Hepatocyte (in vitro differentiated cells): ENCODE data around the gene ARSK. TPM values are rescaled to one million over a fixed set of nuclear protein-coding genes. Genes with fewer than 3 reads are reported as not detected.

Experiments used
- DNase-seq: peaks from one replicate; pipeline ENCODE4 v3.0.0-alpha.2; 2016; ENCODE audit warnings: low spot score
- H2AFZ ChIP-seq: fragments of 200-600 bp; sonication (generic); 2 replicates; pipeline ENCODE4 v1.6.0; 2016; ENCODE audit warnings: antibody characterized with exemption, mild to moderate bottlenecking
- H3K27ac ChIP-seq: fragments of 200-600 bp; sonication (generic); 2 replicates; pipeline ENCODE4 v1.5.1; 2016; ENCODE audit warnings: mild to moderate bottlenecking
- H3K27me3 ChIP-seq: fragments of 200-600 bp; sonication (generic); 2 replicates; pipeline ENCODE4 v1.6.1; 2016
- H3K36me3 ChIP-seq: fragments of 200-600 bp; sonication (generic); replicated peaks from 2 replicates; pipeline ENCODE4 v1.5.1; 2016; ENCODE audit warnings: low read depth; ENCODE audit not compliant: insufficient read depth
- H3K4me1 ChIP-seq: fragments of 200-600 bp; sonication (generic); 2 replicates; pipeline ENCODE4 v1.5.1; 2016; ENCODE audit warnings: mild to moderate bottlenecking, moderate library complexity; ENCODE audit not compliant: insufficient read depth
- H3K4me2 ChIP-seq: fragments of 200-600 bp; sonication (generic); 2 replicates; pipeline ENCODE4 v1.6.0; 2016
- H3K4me3 ChIP-seq: fragments of 200-600 bp; sonication (generic); 2 replicates; pipeline ENCODE4 v1.5.1; 2016; ENCODE audit warnings: mild to moderate bottlenecking
- H3K79me2 ChIP-seq: fragments of 200-600 bp; sonication (generic); 2 replicates; pipeline ENCODE4 v1.6.0; 2017; ENCODE audit warnings: mild to moderate bottlenecking
- H3K9me2 ChIP-seq: fragments of 200-600 bp; sonication (generic); replicated peaks from 2 replicates; pipeline ENCODE4 v1.6.0; 2017; ENCODE audit warnings: mild to moderate bottlenecking; ENCODE audit not compliant: insufficient read depth
- H3K9me3 ChIP-seq: fragments of 200-600 bp; sonication (generic); 2 replicates; pipeline ENCODE4 v1.5.1; 2016; ENCODE audit warnings: low read depth, mild to moderate bottlenecking
- H4K20me1 ChIP-seq: fragments of 200-600 bp; sonication (generic); 2 replicates; pipeline ENCODE4 v1.6.0; 2016; ENCODE audit warnings: mild to moderate bottlenecking; ENCODE audit not compliant: insufficient read depth, poor library complexity, severe bottlenecking
- EZH2 ChIP-seq: fragments of 200-600 bp; sonication (generic); IDR thresholded peaks from 2 replicates; pipeline ENCODE4 v1.6.1; 2016; ENCODE audit warnings: antibody characterized with exemption, mild to moderate bottlenecking, borderline replicate concordance
- EZH2phosphoT487 ChIP-seq: fragments of 200-600 bp; sonication (generic); IDR thresholded peaks from one replicate; pipeline ENCODE4 v1.6.1; 2018; ENCODE audit warnings: antibody characterized with exemption, mild to moderate bottlenecking, low read depth, moderate library complexity; ENCODE audit not compliant: unreplicated experiment, severe bottlenecking
- WGBS: methylation state at CpG from one replicate; pipeline ENCODE4 v1.1.6; 2016; ENCODE audit warnings: low lambda C conversion rate; ENCODE audit errors: missing lambda C conversion rate; 5-methylcytosine and 5-hydroxymethylcytosine counted together
- polyA plus RNA-seq: library from polyadenylated mRNA; unstranded; fragments of >200 nt; fragmentation: Nextera tagmentation; extraction: Ambion mirVana; gene quantifications from 2 replicates; pipeline ENCODE4 v1.2.1, GENCODE V29; 2016
- total RNA-seq: library from RNA; depleted of rRNA; stranded (reverse); fragments of >200 nt; gene quantifications from 2 replicates; pipeline ENCODE4 v1.2.3, GENCODE V29; 2014
- TF ChIP-seq, protein P1 (sequence below): fragments of 200-600 bp; sonication (generic); IDR thresholded peaks from 2 replicates; pipeline ENCODE4 v1.5.1; 2016; ENCODE audit warnings: antibody characterized with exemption, mild to moderate bottlenecking; ENCODE audit not compliant: poor library complexity

The ARSK gene
- total and polyA plus RNA-seq, 2 experiments from 2014 or later = 12.8 to 15.1 TPM

DNA sequence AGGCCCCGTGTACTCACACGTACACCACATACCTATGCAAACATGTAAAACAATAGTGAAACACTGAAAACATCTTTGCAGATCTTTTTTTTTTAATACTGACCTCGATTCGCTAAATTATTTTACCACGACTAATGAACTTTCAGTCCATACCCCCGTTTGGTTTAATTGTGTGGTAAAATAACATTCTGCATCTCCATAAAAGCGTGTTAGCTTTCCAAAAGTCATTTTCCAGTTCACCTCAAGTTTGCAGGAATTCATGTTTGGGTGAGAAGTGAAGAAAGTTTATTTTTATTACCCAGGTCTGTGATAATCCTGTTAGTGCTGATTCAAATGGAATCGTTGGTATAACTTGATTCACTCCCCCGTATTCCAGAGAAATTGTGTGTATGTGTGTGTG lies 652 bp downstream of the ARSK start:
- peak overlapping the region; percentile 86 for H2AFZ ChIP-seq
- peak overlapping the region; percentile 89 for H3K4me2 ChIP-seq
- TF ChIP-seq EZH2 (no peak), EZH2phosphoT487 (no peak)
- TF ChIP-seq, protein P1, sequence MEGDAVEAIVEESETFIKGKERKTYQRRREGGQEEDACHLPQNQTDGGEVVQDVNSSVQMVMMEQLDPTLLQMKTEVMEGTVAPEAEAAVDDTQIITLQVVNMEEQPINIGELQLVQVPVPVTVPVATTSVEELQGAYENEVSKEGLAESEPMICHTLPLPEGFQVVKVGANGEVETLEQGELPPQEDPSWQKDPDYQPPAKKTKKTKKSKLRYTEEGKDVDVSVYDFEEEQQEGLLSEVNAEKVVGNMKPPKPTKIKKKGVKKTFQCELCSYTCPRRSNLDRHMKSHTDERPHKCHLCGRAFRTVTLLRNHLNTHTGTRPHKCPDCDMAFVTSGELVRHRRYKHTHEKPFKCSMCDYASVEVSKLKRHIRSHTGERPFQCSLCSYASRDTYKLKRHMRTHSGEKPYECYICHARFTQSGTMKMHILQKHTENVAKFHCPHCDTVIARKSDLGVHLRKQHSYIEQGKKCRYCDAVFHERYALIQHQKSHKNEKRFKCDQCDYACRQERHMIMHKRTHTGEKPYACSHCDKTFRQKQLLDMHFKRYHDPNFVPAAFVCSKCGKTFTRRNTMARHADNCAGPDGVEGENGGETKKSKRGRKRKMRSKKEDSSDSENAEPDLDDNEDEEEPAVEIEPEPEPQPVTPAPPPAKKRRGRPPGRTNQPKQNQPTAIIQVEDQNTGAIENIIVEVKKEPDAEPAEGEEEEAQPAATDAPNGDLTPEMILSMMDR = no peak
- DNase-seq = no peak
- H3K36me3 ChIP-seq = no peaks in the 10 kb centered on the region
- H3K27me3 ChIP-seq = no peaks in the 10 kb centered on the region
- H3K9me2 ChIP-seq = no peaks in the 10 kb centered on the region
- H3K79me2 ChIP-seq = peaks cover 70% of the 10 kb centered on the region
- peak overlapping the region; percentile 56 for H3K4me3 ChIP-seq
- 2% methylated on average over 9 of the region's 9 CpGs for WGBS
- peaks cover 7% of the 10 kb centered on the region for H3K4me1 ChIP-seq
- no peaks in the 10 kb centered on the region for H3K9me3 ChIP-seq
- H3K27ac ChIP-seq = peak overlapping the region; percentile 72
- no peaks in the 10 kb centered on the region for H4K20me1 ChIP-seq

DNA sequence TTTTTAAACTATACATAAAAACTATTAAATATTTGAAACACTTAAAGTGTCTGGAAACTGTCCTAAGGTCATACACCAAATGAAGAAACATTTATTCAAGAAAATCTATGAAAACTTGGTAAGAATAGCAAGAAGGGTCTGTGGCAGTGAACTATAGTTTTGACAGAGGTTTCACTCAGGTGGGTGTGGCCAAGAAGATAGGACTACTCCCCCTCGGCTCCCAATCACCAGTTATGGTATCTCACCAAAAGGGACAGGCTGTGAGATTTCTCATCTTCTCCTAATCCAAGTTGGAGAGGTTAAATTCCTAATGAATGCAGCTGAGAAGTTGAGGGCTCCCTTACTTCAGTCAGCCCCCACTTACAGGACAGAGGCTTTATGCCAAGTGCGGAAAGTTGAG lies 2.9 kb downstream of the ARSK start:
- Histone ChIP-seq H4K20me1 (no peaks in the 10 kb centered on the region), H3K4me3 (no peak overlapping the region), H3K27me3 (no peaks in the 10 kb centered on the region), H3K4me2 (no peak overlapping the region), H3K9me3 (no peaks in the 10 kb centered on the region), H3K36me3 (no peaks in the 10 kb centered on the region), H2AFZ (no peak overlapping the region), H3K9me2 (no peaks in the 10 kb centered on the region), H3K79me2 (peaks cover 54% of the 10 kb centered on the region), H3K27ac (no peak overlapping the region), H3K4me1 (peaks cover 7% of the 10 kb centered on the region)
- DNase-seq = no peak
- 91% methylated on average over 2 of the region's 2 CpGs for WGBS
- TF ChIP-seq EZH2phosphoT487 (no peak), EZH2 (no peak)
- TF ChIP-seq, protein P1 = no peak

- no peak overlapping the region for H3K27ac ChIP-seq
- H2AFZ ChIP-seq = no peak overlapping the region
- H3K4me2 ChIP-seq = no peak overlapping the region
- no peaks in the 10 kb centered on the region for H3K36me3 ChIP-seq
- H3K27me3 ChIP-seq = no peaks in the 10 kb centered on the region
- H3K79me2 ChIP-seq = peaks cover 29% of the 10 kb centered on the region
- DNase-seq = no peak
- no peak overlapping the region for H3K4me3 ChIP-seq
- no peaks in the 10 kb centered on the region for H3K4me1 ChIP-seq
- no peaks in the 10 kb centered on the region for H3K9me2 ChIP-seq
- no peaks in the 10 kb centered on the region for H4K20me1 ChIP-seq
- H3K9me3 ChIP-seq = no peaks in the 10 kb centered on the region
- TF ChIP-seq EZH2phosphoT487 (no peak), EZH2 (no peak)
- TF ChIP-seq, protein P1 = no peak
- WGBS = 95% methylated on average over 1 of the region's 1 CpG
Measured at GRCh38 chr5:95562282-95562681, 7.4 kb downstream of the ARSK start.

- WGBS = 86% methylated on average over 5 of the region's 5 CpGs
- H3K79me2 ChIP-seq = peaks cover 18% of the 10 kb centered on the region
- H3K4me3 ChIP-seq = no peak overlapping the region
- H3K9me2 ChIP-seq = no peaks in the 10 kb centered on the region
- H3K27ac ChIP-seq = no peak overlapping the region
- no peaks in the 10 kb centered on the region for H3K27me3 ChIP-seq
- H3K36me3 ChIP-seq = no peaks in the 10 kb centered on the region
- no peaks in the 10 kb centered on the region for H4K20me1 ChIP-seq
- no peak overlapping the region for H2AFZ ChIP-seq
- TF ChIP-seq, protein P1 = no peak
- TF ChIP-seq EZH2 = no peak
- TF ChIP-seq EZH2phosphoT487 = no peak
- no peak for DNase-seq
- no peaks in the 10 kb centered on the region for H3K9me3 ChIP-seq
- no peak overlapping the region for H3K4me2 ChIP-seq
- no peaks in the 10 kb centered on the region for H3K4me1 ChIP-seq
Measured at GRCh38 chr5:95563367-95563766, 8.5 kb downstream of the ARSK start.
